ENCODE measurements around the gene ATP6V1B1. TPM values are rescaled to one million over a fixed set of nuclear protein-coding genes. Genes with fewer than 3 reads are reported as not detected.

The ATP6V1B1 gene
- total and polyA plus RNA-seq, 10 of the 15 experiments (the other 5 are each of a cell fraction or from before 2014, with no cell fraction given): not detected

- WGBS (ENCODE audit: insufficient coverage, insufficient replicate concordance, low lambda C conversion rate, missing lambda C conversion rate): 43% methylated on average over 10 of the region's 10 CpGs
- Histone ChIP-seq H3K4me3 (no peak overlapping the region), H3K79me2 (ENCODE audit: control insufficient read depth, insufficient read depth, low read length) (no peaks in the 10 kb centered on the region), H3K9me3 (replicated peaks; ENCODE audit: control insufficient read depth, insufficient read depth, low read length) (no peaks in the 10 kb centered on the region), H3K4me2 (ENCODE audit: control insufficient read depth, insufficient read depth) (no peak overlapping the region), H4K20me1 (ENCODE audit: control insufficient read depth, insufficient read depth) (no peaks in the 10 kb centered on the region), H3K36me3 (ENCODE audit: control insufficient read depth in 2 of 2, insufficient read depth in 2 of 2, low read length in 1 of 2) (no peaks in the 10 kb centered on the region), H3K27ac (ENCODE audit: control insufficient read depth, insufficient read depth) (no peak overlapping the region), H3K27me3 (replicated peaks in 1 of 2; ENCODE audit: control insufficient read depth in 2 of 2, insufficient read depth in 2 of 2, low read length in 1 of 2) (no peaks in the 10 kb centered on the region), H3K9ac (ENCODE audit: control insufficient read depth, insufficient read depth, low read length) (no peak overlapping the region), H2AFZ (ENCODE audit: control insufficient read depth, low read depth, low read length) (no peak overlapping the region), H3K4me1 (ENCODE audit: control insufficient read depth, insufficient read depth, low read length) (peaks cover 9% of the 10 kb centered on the region)
- in situ Hi-C loops (cut with MboI) (no loop called here), intact Hi-C loops (cut with micrococcal nuclease; ENCODE audit: unreplicated experiment) (no loop called here)
- ChIA-PET CTCF (interaction anchor here (1.0 to 1.6 kb wide), 3 partner anchors 21 to 57 kb away, joined by 3 to 5 read pairs (median 4); no protein-coding TSS in a partner anchor), POLR2A (no interaction called here), SMC1A (ENCODE audit: uncharacterized antibody, unreplicated experiment) (no interaction called here), RAD21 (ENCODE audit: unreplicated experiment) (no interaction called here)
- FAIRE-seq: no peak
- TF ChIP-seq ZNF217 (IDR thresholded peaks at IDR 0.05) (no peak), RB1 (IDR thresholded peaks at IDR 0.05; ENCODE audit: borderline replicate concordance) (no peak), HDGF (IDR thresholded peaks at IDR 0.05) (no peak), RUNX3 (IDR thresholded peaks at IDR 0.05; ENCODE audit: low read length) (no peak)
- TF ChIP-seq, protein P1, sequence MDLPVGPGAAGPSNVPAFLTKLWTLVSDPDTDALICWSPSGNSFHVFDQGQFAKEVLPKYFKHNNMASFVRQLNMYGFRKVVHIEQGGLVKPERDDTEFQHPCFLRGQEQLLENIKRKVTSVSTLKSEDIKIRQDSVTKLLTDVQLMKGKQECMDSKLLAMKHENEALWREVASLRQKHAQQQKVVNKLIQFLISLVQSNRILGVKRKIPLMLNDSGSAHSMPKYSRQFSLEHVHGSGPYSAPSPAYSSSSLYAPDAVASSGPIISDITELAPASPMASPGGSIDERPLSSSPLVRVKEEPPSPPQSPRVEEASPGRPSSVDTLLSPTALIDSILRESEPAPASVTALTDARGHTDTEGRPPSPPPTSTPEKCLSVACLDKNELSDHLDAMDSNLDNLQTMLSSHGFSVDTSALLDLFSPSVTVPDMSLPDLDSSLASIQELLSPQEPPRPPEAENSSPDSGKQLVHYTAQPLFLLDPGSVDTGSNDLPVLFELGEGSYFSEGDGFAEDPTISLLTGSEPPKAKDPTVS (IDR thresholded peaks at IDR 0.05; ENCODE audit: low read depth, low read length): no peak
- BruUV-seq (replicated peaks): no TSS peak
- DNase-seq (ENCODE audit: low read depth, low spot score): no peak
- no peak for ATAC-seq
Observed at GRCh38 chr2:71005271-71006202, 69.8 kb downstream of the ATP6V1B1 start.

All from GM12878 (cell line).